Duodenal mucosa (tissue), 2 donors: ENCODE measurements around the gene RBM34.
A peak's percentile ranks its signal among the peaks of the same experiment; 100 is the strongest.

Source experiments
- H3K27ac ChIP-seq: one replicate; pipeline ENCODE4 v1.7.0; 2013; ENCODE audit warnings: low read depth, low read length
- H3K27me3 ChIP-seq, 2 donors: one replicate each; pipeline ENCODE4 v1.7.0; 2013; ENCODE audit warnings: low read length in 2 of 2, control low read depth in 1 of 2; ENCODE audit not compliant: insufficient read depth in 2 of 2, control insufficient read depth in 1 of 2
- H3K36me3 ChIP-seq, 2 donors: one replicate each; pipeline ENCODE4 v1.7.0; 2013; ENCODE audit warnings: low read length in 2 of 2, control low read depth in 1 of 2; ENCODE audit not compliant: insufficient read depth in 2 of 2, control insufficient read depth in 1 of 2
- H3K4me1 ChIP-seq, 2 donors: one replicate each; pipeline ENCODE4 v1.7.0; 2013; ENCODE audit warnings: low read length in 2 of 2, control low read depth in 1 of 2; ENCODE audit not compliant: insufficient read depth in 2 of 2, control insufficient read depth in 1 of 2
- H3K4me3 ChIP-seq, 2 donors: one replicate each; pipeline ENCODE4 v1.7.0; 2013; ENCODE audit warnings: low read length in 2 of 2, low read depth in 1 of 2
- H3K9ac ChIP-seq, 2 donors: one replicate each; pipeline ENCODE4 v1.7.0; 2013; ENCODE audit warnings: low read length in 2 of 2, low read depth in 1 of 2
- H3K9me3 ChIP-seq, 2 donors: one replicate each; pipeline ENCODE4 v1.7.0; 2013; ENCODE audit warnings: low read length in 2 of 2, control low read depth in 1 of 2; ENCODE audit not compliant: control insufficient read depth in 1 of 2

The RBM34 gene

GRCh38 chr1:235134171-235134570 is 26.9 kb downstream of the RBM34 start:
- Histone ChIP-seq H3K27me3 (no peaks in the 10 kb centered on the region), H3K9me3 (no peaks in the 10 kb centered on the region), H3K4me3 (no peak overlapping the region), H3K9ac (no peak overlapping the region), H3K4me1 (no peaks in the 10 kb centered on the region), H3K27ac (no peak overlapping the region), H3K36me3 (peaks cover 18 to 59% of the 10 kb centered on the region in 2 donors)

GRCh38 chr1:235133086-235133485 is 28.0 kb downstream of the RBM34 start:
- no peaks in the 10 kb centered on the region for H3K27me3 ChIP-seq
- no peaks in the 10 kb centered on the region for H3K4me1 ChIP-seq
- H3K36me3 ChIP-seq = peaks cover 14 to 52% of the 10 kb centered on the region in 2 donors
- H3K9ac ChIP-seq = no peak overlapping the region
- H3K27ac ChIP-seq = no peak overlapping the region
- no peak overlapping the region for H3K4me3 ChIP-seq
- H3K9me3 ChIP-seq = no peaks in the 10 kb centered on the region

- Histone ChIP-seq H3K9ac (no peak overlapping the region), H3K27ac (no peak overlapping the region), H3K9me3 (no peaks in the 10 kb centered on the region), H3K4me3 (no peak overlapping the region), H3K36me3 (peaks cover 6 to 42% of the 10 kb centered on the region in 2 donors), H3K4me1 (peaks cover 3 to 8% of the 10 kb centered on the region in 2 donors), H3K27me3 (no peaks in the 10 kb centered on the region)
Observed at GRCh38 chr1:235131961-235132360, 29.1 kb downstream of the RBM34 start.

- no peaks in the 10 kb centered on the region for H3K9me3 ChIP-seq
- H3K4me1 ChIP-seq = peaks cover 8 to 9% of the 10 kb centered on the region in 2 donors
- H3K4me3 ChIP-seq = no peak overlapping the region
- H3K36me3 ChIP-seq = peaks cover 0 to 30% of the 10 kb centered on the region in 2 donors
- H3K27me3 ChIP-seq = no peaks in the 10 kb centered on the region
- H3K27ac ChIP-seq = no peak overlapping the region
- no peak overlapping the region for H3K9ac ChIP-seq
Observed at GRCh38 chr1:235130766-235131270, 30.2 kb downstream of the RBM34 start.

- H3K9ac ChIP-seq = no peak overlapping the region
- peaks cover 8 to 9% of the 10 kb centered on the region in 2 donors for H3K4me1 ChIP-seq
- no peak overlapping the region for H3K4me3 ChIP-seq
- H3K9me3 ChIP-seq = no peaks in the 10 kb centered on the region
- H3K27me3 ChIP-seq = no peaks in the 10 kb centered on the region
- peaks cover 0 to 23% of the 10 kb centered on the region in 2 donors for H3K36me3 ChIP-seq
- H3K27ac ChIP-seq = no peak overlapping the region
Observed at GRCh38 chr1:235129774-235130570, 31.1 kb downstream of the RBM34 start.

GRCh38 chr1:235128456-235129328 is 32.4 kb downstream of the RBM34 start, which contains the start of gene TOMM20:
Gene TOMM20 (minus strand): TSS chr1:235128837. CDS start chr1:235128715, 122 bp downstream.
- H3K27ac ChIP-seq = peak within 1 kb of the TSS; percentile 79
- H3K9me3 ChIP-seq = no peaks in the 10 kb centered on the region
- H3K9ac ChIP-seq = peak within 1 kb of the TSS; percentile 91 to 96
- peaks cover 0 to 20% of the 10 kb centered on the region in 2 donors for H3K36me3 ChIP-seq
- H3K4me3 ChIP-seq = peak within 1 kb of the TSS; percentile 97 to 99
- no peaks in the 10 kb centered on the region for H3K27me3 ChIP-seq
- H3K4me1 ChIP-seq = peaks cover 8 to 9% of the 10 kb centered on the region in 2 donors

- peaks cover 8 to 9% of the 10 kb centered on the region in 2 donors for H3K4me1 ChIP-seq
- H3K27me3 ChIP-seq = no peaks in the 10 kb centered on the region
- peaks cover 0 to 17% of the 10 kb centered on the region in 2 donors for H3K36me3 ChIP-seq
Observed at GRCh38 chr1:235127732-235128455, 33.2 kb downstream of the RBM34 start.

GRCh38 chr1:235127203-235127602 is 33.8 kb downstream of the RBM34 start:
- H3K4me3 ChIP-seq = peak overlapping the region; percentile 97 to 99
- H3K36me3 ChIP-seq = peaks cover 0 to 16% of the 10 kb centered on the region in 2 donors
- H3K9me3 ChIP-seq = no peaks in the 10 kb centered on the region
- peak overlapping the region; percentile 91 to 96 for H3K9ac ChIP-seq
- H3K4me1 ChIP-seq = peaks cover 8 to 9% of the 10 kb centered on the region in 2 donors
- H3K27me3 ChIP-seq = no peaks in the 10 kb centered on the region
- H3K27ac ChIP-seq = no peak overlapping the region

More at GRCh38 chr1:235127732-235128455, 33.2 kb downstream of the RBM34 start:
- H3K4me3 ChIP-seq = peak overlapping the region; percentile 97 to 99
- no peaks in the 10 kb centered on the region for H3K9me3 ChIP-seq
- peak overlapping the region; percentile 91 to 96 for H3K9ac ChIP-seq
- H3K27ac ChIP-seq = no peak overlapping the region

GRCh38 chr1:235124665-235125064 is 36.4 kb downstream of the RBM34 start:
- no peak overlapping the region for H3K9ac ChIP-seq
- peaks cover 8 to 9% of the 10 kb centered on the region in 2 donors for H3K4me1 ChIP-seq
- H3K9me3 ChIP-seq = no peaks in the 10 kb centered on the region
- H3K4me3 ChIP-seq = no peak overlapping the region
- no peak overlapping the region for H3K27ac ChIP-seq
- peaks cover 0 to 30% of the 10 kb centered on the region in 2 donors for H3K36me3 ChIP-seq
- H3K27me3 ChIP-seq = no peaks in the 10 kb centered on the region
